Measurements from ENCODE around the gene C22orf23.

Gene C22orf23

GRCh38 chr22:37894939-37895670, 58.3 kb downstream of the C22orf23 start:
- no peak for DNase-seq

DNA sequence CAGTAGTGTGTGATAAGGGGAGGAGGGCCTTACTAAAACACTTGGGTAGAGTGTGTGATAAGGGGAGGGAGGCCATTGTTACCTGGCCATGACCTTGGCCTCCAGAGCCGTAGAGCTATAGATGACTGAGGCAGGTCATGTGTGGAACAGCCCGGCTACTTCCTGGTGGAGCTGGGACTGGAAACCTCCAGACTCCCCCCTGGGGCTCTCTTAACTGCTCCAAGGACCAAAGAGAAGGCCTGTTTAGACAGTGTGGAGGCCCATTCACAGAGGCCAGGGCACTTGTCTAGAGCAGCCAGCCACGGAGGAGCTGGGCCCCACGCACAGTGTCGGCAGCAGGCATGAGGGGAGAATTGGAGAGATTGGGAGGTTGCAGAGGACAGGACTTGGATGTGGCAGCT, 59.8 kb downstream of the C22orf23 start:
- DNase-seq = no peak

Data from SHP77 treated with DMSO at 0.1 percent for 48 hours (cell line).